ENCODE results near the gene ABTB2. TPM values are rescaled to one million over a fixed set of nuclear protein-coding genes. Genes with fewer than 3 reads are reported as not detected.

ABTB2 gene
- polyA plus RNA-seq, 1 donor from 2014 or later, result 0.04 TPM

- H3K4me3 Mint-ChIP-seq, result peak overlapping the region in 2 of 4 donors; percentile 31 to 87
- H3K36me3 Mint-ChIP-seq, result peaks cover 1% of the 10 kb centered on the region
- H3K27me3 Mint-ChIP-seq, result peaks cover 29% of the 10 kb centered on the region
- H3K27ac Mint-ChIP-seq, result peak overlapping the region in 1 of 3 donors; percentile 11
- H3K4me1 Mint-ChIP-seq, result peaks cover 11 to 23% (median 20%) of the 10 kb centered on the region in 3 donors
- no peaks in the 10 kb centered on the region for H3K9me3 Mint-ChIP-seq
These were observed 3.0 kb downstream of the ABTB2 start for GRCh38 chr11:34354782-34355181.

- H3K27ac Mint-ChIP-seq, result no peak overlapping the region
- no peaks in the 10 kb centered on the region for H3K9me3 Mint-ChIP-seq
- H3K36me3 Mint-ChIP-seq, result peaks cover 2% of the 10 kb centered on the region
- peaks cover 7 to 20% (median 15%) of the 10 kb centered on the region in 3 donors for H3K4me1 Mint-ChIP-seq
- no peak overlapping the region for H3K4me3 Mint-ChIP-seq
- H3K27me3 Mint-ChIP-seq, result peaks cover 27% of the 10 kb centered on the region
These were observed 3.9 kb downstream of the ABTB2 start for GRCh38 chr11:34353881-34354280.

- H3K27me3 Mint-ChIP-seq, result peaks cover 27% of the 10 kb centered on the region
- no peaks in the 10 kb centered on the region for H3K9me3 Mint-ChIP-seq
- no peak overlapping the region for H3K27ac Mint-ChIP-seq
- H3K4me1 Mint-ChIP-seq, result peaks cover 7 to 17% (median 15%) of the 10 kb centered on the region in 3 donors
- peak overlapping the region in 1 of 4 donors; percentile 34 for H3K4me3 Mint-ChIP-seq
- peaks cover 2% of the 10 kb centered on the region for H3K36me3 Mint-ChIP-seq
These were observed 5.9 kb downstream of the ABTB2 start for GRCh38 chr11:34351687-34352469.

GRCh38 chr11:34351051-34351450, 6.8 kb downstream of the ABTB2 start:
- peaks cover 21% of the 10 kb centered on the region for H3K27me3 Mint-ChIP-seq
- peaks cover 2% of the 10 kb centered on the region for H3K36me3 Mint-ChIP-seq
- no peaks in the 10 kb centered on the region for H3K9me3 Mint-ChIP-seq
- no peak overlapping the region for H3K27ac Mint-ChIP-seq
- H3K4me3 Mint-ChIP-seq, result peak overlapping the region in 1 of 4 donors; percentile 19
- H3K4me1 Mint-ChIP-seq, result peaks cover 3 to 12% (median 10%) of the 10 kb centered on the region in 3 donors

- Mint-ChIP-seq H3K36me3 (peaks cover 2% of the 10 kb centered on the region), H3K27ac (peak overlapping the region in 1 of 3 donors; percentile 6), H3K9me3 (no peaks in the 10 kb centered on the region), H3K4me1 (peaks cover 2 to 9% (median 8%) of the 10 kb centered on the region in 3 donors), H3K4me3 (no peak overlapping the region), H3K27me3 (peaks cover 12% of the 10 kb centered on the region)
These were observed 7.9 kb downstream of the ABTB2 start for GRCh38 chr11:34349882-34350281.

- H3K9me3 Mint-ChIP-seq, result no peaks in the 10 kb centered on the region
- no peak overlapping the region for H3K4me3 Mint-ChIP-seq
- H3K36me3 Mint-ChIP-seq, result peaks cover 2% of the 10 kb centered on the region
- peaks cover 5% of the 10 kb centered on the region for H3K27me3 Mint-ChIP-seq
- H3K27ac Mint-ChIP-seq, result no peak overlapping the region
- peaks cover 2 to 9% (median 8%) of the 10 kb centered on the region in 3 donors for H3K4me1 Mint-ChIP-seq
These were observed 8.9 kb downstream of the ABTB2 start for GRCh38 chr11:34348919-34349318.

- H3K9me3 Mint-ChIP-seq, result no peaks in the 10 kb centered on the region
- peaks cover 1% of the 10 kb centered on the region for H3K27me3 Mint-ChIP-seq
- H3K27ac Mint-ChIP-seq, result no peak overlapping the region
- H3K36me3 Mint-ChIP-seq, result peaks cover 2% of the 10 kb centered on the region
- H3K4me1 Mint-ChIP-seq, result peaks cover 2 to 9% (median 8%) of the 10 kb centered on the region in 3 donors
- no peak overlapping the region for H3K4me3 Mint-ChIP-seq
These were observed 9.7 kb downstream of the ABTB2 start for GRCh38 chr11:34348096-34348495.

GRCh38 chr11:34346551-34346950, 11.3 kb downstream of the ABTB2 start:
- Mint-ChIP-seq H3K4me3 (no peak overlapping the region), H3K9me3 (no peaks in the 10 kb centered on the region), H3K27me3 (no peaks in the 10 kb centered on the region), H3K4me1 (peaks cover under 1 to 3% (median 3%) of the 10 kb centered on the region in 3 donors), H3K36me3 (peaks cover 2% of the 10 kb centered on the region), H3K27ac (peak overlapping the region in 1 of 3 donors; percentile 30)

GRCh38 chr11:34345991-34346480, 11.8 kb downstream of the ABTB2 start:
- Mint-ChIP-seq H3K27me3 (no peaks in the 10 kb centered on the region), H3K36me3 (peaks cover 2% of the 10 kb centered on the region), H3K9me3 (no peaks in the 10 kb centered on the region), H3K4me3 (no peak overlapping the region), H3K27ac (peak overlapping the region in 2 of 3 donors; percentile 6 to 30), H3K4me1 (no peaks in the 10 kb centered on the region)

GRCh38 chr11:34345540-34345876, 12.3 kb downstream of the ABTB2 start:
- H3K9me3 Mint-ChIP-seq, result no peaks in the 10 kb centered on the region
- no peaks in the 10 kb centered on the region for H3K27me3 Mint-ChIP-seq
- H3K4me1 Mint-ChIP-seq, result no peaks in the 10 kb centered on the region
- no peak overlapping the region for H3K4me3 Mint-ChIP-seq
- peaks cover 2% of the 10 kb centered on the region for H3K36me3 Mint-ChIP-seq
- H3K27ac Mint-ChIP-seq, result peak overlapping the region in 1 of 3 donors; percentile 6

- Mint-ChIP-seq H3K9me3 (no peaks in the 10 kb centered on the region), H3K27ac (no peak overlapping the region), H3K36me3 (peaks cover 2% of the 10 kb centered on the region), H3K4me1 (no peaks in the 10 kb centered on the region), H3K27me3 (no peaks in the 10 kb centered on the region), H3K4me3 (no peak overlapping the region)
These were observed 12.9 kb downstream of the ABTB2 start for GRCh38 chr11:34344768-34345539.

- Mint-ChIP-seq H3K4me3 (no peak overlapping the region), H3K4me1 (no peaks in the 10 kb centered on the region), H3K27ac (no peak overlapping the region), H3K36me3 (no peaks in the 10 kb centered on the region), H3K9me3 (no peaks in the 10 kb centered on the region), H3K27me3 (no peaks in the 10 kb centered on the region)
These were observed 13.4 kb downstream of the ABTB2 start for GRCh38 chr11:34344410-34344767.

GRCh38 chr11:34343686-34344085, 14.1 kb downstream of the ABTB2 start:
- H3K27me3 Mint-ChIP-seq, result no peaks in the 10 kb centered on the region
- no peaks in the 10 kb centered on the region for H3K36me3 Mint-ChIP-seq
- no peaks in the 10 kb centered on the region for H3K9me3 Mint-ChIP-seq
- no peak overlapping the region for H3K4me3 Mint-ChIP-seq
- no peaks in the 10 kb centered on the region for H3K4me1 Mint-ChIP-seq
- H3K27ac Mint-ChIP-seq, result no peak overlapping the region

GRCh38 chr11:34343153-34343552, 14.7 kb downstream of the ABTB2 start:
- H3K36me3 Mint-ChIP-seq, result no peaks in the 10 kb centered on the region
- H3K4me3 Mint-ChIP-seq, result no peak overlapping the region
- no peak overlapping the region for H3K27ac Mint-ChIP-seq
- H3K4me1 Mint-ChIP-seq, result no peaks in the 10 kb centered on the region
- no peaks in the 10 kb centered on the region for H3K9me3 Mint-ChIP-seq
- no peaks in the 10 kb centered on the region for H3K27me3 Mint-ChIP-seq

- Mint-ChIP-seq H3K4me1 (peaks cover 0 to 2% (median 0%) of the 10 kb centered on the region in 3 donors), H3K9me3 (no peaks in the 10 kb centered on the region), H3K4me3 (no peak overlapping the region), H3K27me3 (no peaks in the 10 kb centered on the region), H3K36me3 (no peaks in the 10 kb centered on the region), H3K27ac (no peak overlapping the region)
These were observed 15.8 kb downstream of the ABTB2 start for GRCh38 chr11:34341931-34342533.

All from IgD-negative memory B cell (primary cell).